ENCODE measurements around the gene ATP2A2. TPM values are rescaled to one million over a fixed set of nuclear protein-coding genes. Genes with fewer than 3 reads are reported as not detected.

The ATP2A2 gene
- total and polyA plus RNA-seq, 4 donors: 20.9 to 198 (median 67.6) TPM

DNA sequence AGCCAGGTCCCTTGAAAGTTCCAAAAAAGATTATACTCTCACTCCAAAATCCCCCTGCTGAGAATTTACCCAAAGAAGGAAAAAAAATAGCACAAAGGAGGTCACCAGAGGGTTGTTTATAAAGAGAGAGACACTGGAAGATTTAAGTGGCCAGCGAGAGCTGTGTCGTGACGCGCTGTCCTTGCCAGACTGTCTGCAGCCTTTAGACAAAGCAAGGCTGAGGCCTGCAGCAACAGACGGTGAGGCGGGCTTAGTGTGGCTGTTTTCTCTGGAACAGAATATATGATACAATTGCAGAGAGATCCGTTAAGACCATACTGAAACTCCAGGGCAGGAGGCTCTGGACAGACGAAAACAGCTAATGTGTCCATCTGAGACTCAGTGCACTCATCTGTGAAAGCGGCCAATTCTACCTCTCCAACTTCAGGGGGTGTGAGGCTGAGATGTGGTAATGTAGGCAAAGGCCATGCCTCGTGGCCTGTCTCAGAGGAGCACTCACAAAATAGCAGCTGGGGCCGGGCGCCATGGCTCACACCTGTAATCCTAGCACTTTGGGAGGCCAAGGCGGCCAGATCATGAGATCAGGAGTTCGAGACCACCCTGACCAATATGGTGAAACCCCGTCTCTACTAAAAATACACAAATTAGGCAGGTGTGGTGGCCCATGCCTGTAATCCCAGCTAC, 86.3 kb downstream of the ATP2A2 start:
- Histone ChIP-seq H3K9ac (ENCODE audit: low read depth in 1 of 2, low read length in 2 of 2) (no peak overlapping the region), H3K4me1 (ENCODE audit: control insufficient read depth in 4 of 4, insufficient read depth in 4 of 4, low read length in 3 of 4) (no peaks in the 10 kb centered on the region), H3K27ac (ENCODE audit: low read depth in 1 of 2, low read length in 2 of 2) (no peak overlapping the region)

More for the DNA sequence above, 86.3 kb downstream of the ATP2A2 start:
- Histone ChIP-seq H3K4me3 (ENCODE audit: low read depth in 1 of 3, low read length in 3 of 3) (no peak overlapping the region), H3K36me3 (ENCODE audit: control insufficient read depth in 4 of 4, insufficient read depth in 3 of 4, low read depth in 1 of 4, low read length in 3 of 4) (peaks cover 0 to 7% (median 3%) of the 10 kb centered on the region in 4 donors), H3K9me3 (ENCODE audit: control insufficient read depth in 4 of 4, low read length in 3 of 4) (no peaks in the 10 kb centered on the region), H3K27me3 (ENCODE audit: control insufficient read depth in 4 of 4, insufficient read depth in 4 of 4, low read length in 3 of 4) (no peaks in the 10 kb centered on the region)
- TF ChIP-seq EGR1 (IDR thresholded peaks at IDR 0.05; ENCODE audit: low read depth in 2 of 2): no peak
- no peak for TF ChIP-seq GABPA (IDR thresholded peaks at IDR 0.05 in 1 of 2, conservative IDR thresholded peaks at IDR 0.05 in 1 of 2)
- no peak for TF ChIP-seq RXRA (IDR thresholded peaks at IDR 0.05)
- TF ChIP-seq, protein P1, sequence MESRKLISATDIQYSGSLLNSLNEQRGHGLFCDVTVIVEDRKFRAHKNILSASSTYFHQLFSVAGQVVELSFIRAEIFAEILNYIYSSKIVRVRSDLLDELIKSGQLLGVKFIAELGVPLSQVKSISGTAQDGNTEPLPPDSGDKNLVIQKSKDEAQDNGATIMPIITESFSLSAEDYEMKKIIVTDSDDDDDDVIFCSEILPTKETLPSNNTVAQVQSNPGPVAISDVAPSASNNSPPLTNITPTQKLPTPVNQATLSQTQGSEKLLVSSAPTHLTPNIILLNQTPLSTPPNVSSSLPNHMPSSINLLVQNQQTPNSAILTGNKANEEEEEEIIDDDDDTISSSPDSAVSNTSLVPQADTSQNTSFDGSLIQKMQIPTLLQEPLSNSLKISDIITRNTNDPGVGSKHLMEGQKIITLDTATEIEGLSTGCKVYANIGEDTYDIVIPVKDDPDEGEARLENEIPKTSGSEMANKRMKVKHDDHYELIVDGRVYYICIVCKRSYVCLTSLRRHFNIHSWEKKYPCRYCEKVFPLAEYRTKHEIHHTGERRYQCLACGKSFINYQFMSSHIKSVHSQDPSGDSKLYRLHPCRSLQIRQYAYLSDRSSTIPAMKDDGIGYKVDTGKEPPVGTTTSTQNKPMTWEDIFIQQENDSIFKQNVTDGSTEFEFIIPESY (IDR thresholded peaks at IDR 0.05): no peak
- TF ChIP-seq NR2F2 (IDR thresholded peaks at IDR 0.05): no peak
- TF ChIP-seq YY1 (IDR thresholded peaks at IDR 0.05): no peak
- TF ChIP-seq HNF4A (conservative IDR thresholded peaks at IDR 0.05): no peak
- TF ChIP-seq, protein P2, sequence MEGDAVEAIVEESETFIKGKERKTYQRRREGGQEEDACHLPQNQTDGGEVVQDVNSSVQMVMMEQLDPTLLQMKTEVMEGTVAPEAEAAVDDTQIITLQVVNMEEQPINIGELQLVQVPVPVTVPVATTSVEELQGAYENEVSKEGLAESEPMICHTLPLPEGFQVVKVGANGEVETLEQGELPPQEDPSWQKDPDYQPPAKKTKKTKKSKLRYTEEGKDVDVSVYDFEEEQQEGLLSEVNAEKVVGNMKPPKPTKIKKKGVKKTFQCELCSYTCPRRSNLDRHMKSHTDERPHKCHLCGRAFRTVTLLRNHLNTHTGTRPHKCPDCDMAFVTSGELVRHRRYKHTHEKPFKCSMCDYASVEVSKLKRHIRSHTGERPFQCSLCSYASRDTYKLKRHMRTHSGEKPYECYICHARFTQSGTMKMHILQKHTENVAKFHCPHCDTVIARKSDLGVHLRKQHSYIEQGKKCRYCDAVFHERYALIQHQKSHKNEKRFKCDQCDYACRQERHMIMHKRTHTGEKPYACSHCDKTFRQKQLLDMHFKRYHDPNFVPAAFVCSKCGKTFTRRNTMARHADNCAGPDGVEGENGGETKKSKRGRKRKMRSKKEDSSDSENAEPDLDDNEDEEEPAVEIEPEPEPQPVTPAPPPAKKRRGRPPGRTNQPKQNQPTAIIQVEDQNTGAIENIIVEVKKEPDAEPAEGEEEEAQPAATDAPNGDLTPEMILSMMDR (IDR thresholded peaks at IDR 0.05; ENCODE audit: low read depth, low read length, missing input control): no peak
- no peak for TF ChIP-seq HNF4G (IDR thresholded peaks at IDR 0.05)
- TF ChIP-seq FOXA2 (IDR thresholded peaks at IDR 0.05): no peak
- no peak for TF ChIP-seq JUND (IDR thresholded peaks at IDR 0.05)
- no peak for TF ChIP-seq RAD21 (IDR thresholded peaks at IDR 0.05)
- TF ChIP-seq TAF1 (conservative IDR thresholded peaks at IDR 0.05): no peak
- TF ChIP-seq, protein P3, sequence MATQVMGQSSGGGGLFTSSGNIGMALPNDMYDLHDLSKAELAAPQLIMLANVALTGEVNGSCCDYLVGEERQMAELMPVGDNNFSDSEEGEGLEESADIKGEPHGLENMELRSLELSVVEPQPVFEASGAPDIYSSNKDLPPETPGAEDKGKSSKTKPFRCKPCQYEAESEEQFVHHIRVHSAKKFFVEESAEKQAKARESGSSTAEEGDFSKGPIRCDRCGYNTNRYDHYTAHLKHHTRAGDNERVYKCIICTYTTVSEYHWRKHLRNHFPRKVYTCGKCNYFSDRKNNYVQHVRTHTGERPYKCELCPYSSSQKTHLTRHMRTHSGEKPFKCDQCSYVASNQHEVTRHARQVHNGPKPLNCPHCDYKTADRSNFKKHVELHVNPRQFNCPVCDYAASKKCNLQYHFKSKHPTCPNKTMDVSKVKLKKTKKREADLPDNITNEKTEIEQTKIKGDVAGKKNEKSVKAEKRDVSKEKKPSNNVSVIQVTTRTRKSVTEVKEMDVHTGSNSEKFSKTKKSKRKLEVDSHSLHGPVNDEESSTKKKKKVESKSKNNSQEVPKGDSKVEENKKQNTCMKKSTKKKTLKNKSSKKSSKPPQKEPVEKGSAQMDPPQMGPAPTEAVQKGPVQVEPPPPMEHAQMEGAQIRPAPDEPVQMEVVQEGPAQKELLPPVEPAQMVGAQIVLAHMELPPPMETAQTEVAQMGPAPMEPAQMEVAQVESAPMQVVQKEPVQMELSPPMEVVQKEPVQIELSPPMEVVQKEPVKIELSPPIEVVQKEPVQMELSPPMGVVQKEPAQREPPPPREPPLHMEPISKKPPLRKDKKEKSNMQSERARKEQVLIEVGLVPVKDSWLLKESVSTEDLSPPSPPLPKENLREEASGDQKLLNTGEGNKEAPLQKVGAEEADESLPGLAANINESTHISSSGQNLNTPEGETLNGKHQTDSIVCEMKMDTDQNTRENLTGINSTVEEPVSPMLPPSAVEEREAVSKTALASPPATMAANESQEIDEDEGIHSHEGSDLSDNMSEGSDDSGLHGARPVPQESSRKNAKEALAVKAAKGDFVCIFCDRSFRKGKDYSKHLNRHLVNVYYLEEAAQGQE (IDR thresholded peaks at IDR 0.05): no peak
- TF ChIP-seq, protein P4, sequence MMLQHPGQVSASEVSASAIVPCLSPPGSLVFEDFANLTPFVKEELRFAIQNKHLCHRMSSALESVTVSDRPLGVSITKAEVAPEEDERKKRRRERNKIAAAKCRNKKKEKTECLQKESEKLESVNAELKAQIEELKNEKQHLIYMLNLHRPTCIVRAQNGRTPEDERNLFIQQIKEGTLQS (IDR thresholded peaks at IDR 0.05): no peak
- no peak for TF ChIP-seq FOXA1 (IDR thresholded peaks at IDR 0.05)
- TF ChIP-seq, protein P5, sequence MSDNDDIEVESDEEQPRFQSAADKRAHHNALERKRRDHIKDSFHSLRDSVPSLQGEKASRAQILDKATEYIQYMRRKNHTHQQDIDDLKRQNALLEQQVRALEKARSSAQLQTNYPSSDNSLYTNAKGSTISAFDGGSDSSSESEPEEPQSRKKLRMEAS (IDR thresholded peaks at IDR 0.05): no peak
- 92% methylated on average over 15 of the region's 15 CpGs for WGBS
- no peak for DNase-seq (ENCODE audit: low spot score)

Measured in liver (tissue), 9 donors.